Mesendoderm (in vitro differentiated cells): ENCODE measurements around the gene ESRRG.

ENCODE experiments used
- DNase-seq: peaks from one replicate; pipeline ENCODE4 v3.0.0; 2013
- H2AK5ac ChIP-seq: 2 replicates; pipeline ENCODE4 v1.6.1; 2013; ENCODE audit warnings: low read length, inconsistent platforms
- H2BK120ac ChIP-seq: 2 replicates; pipeline ENCODE4 v1.6.1; 2013; ENCODE audit warnings: low read depth, mild to moderate bottlenecking, low read length, moderate library complexity, mixed read lengths
- H2BK15ac ChIP-seq: replicated peaks from 2 replicates; pipeline ENCODE4 v1.6.1; 2013; ENCODE audit warnings: low read depth, mild to moderate bottlenecking, moderate library complexity
- H2BK5ac ChIP-seq: 2 replicates; pipeline ENCODE4 v1.6.1; 2013; ENCODE audit warnings: low read length, inconsistent platforms
- H3K18ac ChIP-seq: 2 replicates; pipeline ENCODE4 v1.6.1; 2013; ENCODE audit warnings: mild to moderate bottlenecking, low read length, mixed read lengths
- H3K23ac ChIP-seq: one replicate; pipeline ENCODE4 v1.6.1; 2013; ENCODE audit warnings: low read length
- H3K27ac ChIP-seq: 2 replicates; pipeline ENCODE4 v1.5.1; 2013; ENCODE audit warnings: low read depth, mild to moderate bottlenecking, inconsistent platforms, low read length, moderate library complexity
- H3K27me3 ChIP-seq: 2 replicates; pipeline ENCODE4 v1.6.1; 2013; ENCODE audit warnings: low read length, control low read depth, mild to moderate bottlenecking, inconsistent platforms; ENCODE audit not compliant: insufficient read depth, poor library complexity
- H3K36me3 ChIP-seq: 2 replicates; pipeline ENCODE4 v1.6.1; 2013; ENCODE audit warnings: low read length, inconsistent platforms; ENCODE audit not compliant: control insufficient read depth, insufficient read depth
- H3K4ac ChIP-seq: one replicate; pipeline ENCODE4 v1.6.1; 2013; ENCODE audit warnings: low read depth, mild to moderate bottlenecking, low read length, moderate library complexity
- H3K4me1 ChIP-seq: 2 replicates; pipeline ENCODE4 v1.6.1; 2013; ENCODE audit warnings: low read depth, low read length, inconsistent platforms; ENCODE audit not compliant: control insufficient read depth
- H3K4me2 ChIP-seq: 2 replicates; pipeline ENCODE4 v1.6.1; 2013; ENCODE audit warnings: low read length
- H3K4me3 ChIP-seq: 2 replicates; pipeline ENCODE4 v1.5.1; 2013; ENCODE audit warnings: mild to moderate bottlenecking, low read length
- H3K56ac ChIP-seq: one replicate; pipeline ENCODE4 v1.6.1; 2013; ENCODE audit warnings: low read length
- H3K79me1 ChIP-seq: 2 replicates; pipeline ENCODE4 v1.6.1; 2013; ENCODE audit warnings: low read length, inconsistent platforms
- H3K79me2 ChIP-seq: 2 replicates; pipeline ENCODE4 v1.6.1; 2013; ENCODE audit warnings: mild to moderate bottlenecking, low read length; ENCODE audit not compliant: control insufficient read depth, insufficient read depth
- H3K9ac ChIP-seq: 2 replicates; pipeline ENCODE4 v1.6.1; 2013; ENCODE audit warnings: low read length, inconsistent platforms
- H4K5ac ChIP-seq: one replicate; pipeline ENCODE4 v1.6.1; 2013; ENCODE audit warnings: low read length
- H4K8ac ChIP-seq: one replicate; pipeline ENCODE4 v1.6.1; 2013; ENCODE audit warnings: low read depth, mild to moderate bottlenecking, control low read depth, low read length, moderate library complexity
- WGBS: extraction: QIAGEN DNeasy Blood & Tissue Kit; methylation state at CpG from one replicate; pipeline ENCODE4 v1.1.7; 2013; ENCODE audit warnings: low lambda C conversion rate, missing lambda C conversion rate; ENCODE audit not compliant: insufficient coverage; ENCODE audit errors: extremely low coverage; 5-methylcytosine and 5-hydroxymethylcytosine counted together

Gene ESRRG

DNA sequence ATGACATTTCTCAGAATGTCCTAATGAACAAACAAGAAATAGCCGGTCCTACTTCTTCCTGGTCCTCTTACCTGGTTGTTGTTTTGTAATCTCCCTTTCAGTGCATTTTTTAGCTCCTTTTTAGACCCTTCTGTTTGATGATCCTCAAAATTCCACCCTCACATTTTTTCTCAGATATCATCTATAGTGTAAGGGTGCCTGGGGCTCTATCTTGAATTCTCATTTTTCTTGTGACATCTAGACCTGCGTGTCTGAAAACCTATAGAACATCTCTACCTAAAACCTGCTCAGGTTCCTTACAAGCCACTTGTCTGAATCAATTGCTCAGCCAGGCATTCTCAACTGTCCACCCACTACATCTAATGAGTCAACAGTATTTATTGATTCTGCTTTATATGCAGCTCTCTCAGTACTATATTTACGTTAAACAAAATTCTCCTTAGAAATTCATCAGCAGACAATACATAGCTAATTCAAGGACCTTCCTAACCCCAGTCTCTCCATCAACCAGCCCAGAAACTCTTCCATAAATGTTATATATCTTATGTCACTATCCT lies 263.5 kb downstream of the ESRRG start:
- Histone ChIP-seq H3K4me3 (no peak overlapping the region), H2BK15ac (no peak overlapping the region), H3K56ac (no peak overlapping the region), H2AK5ac (no peak overlapping the region), H3K4me2 (no peak overlapping the region), H3K9ac (no peak overlapping the region), H4K8ac (no peak overlapping the region), H3K27me3 (no peaks in the 10 kb centered on the region), H3K79me2 (no peaks in the 10 kb centered on the region), H3K4me1 (no peaks in the 10 kb centered on the region), H3K79me1 (no peaks in the 10 kb centered on the region), H3K27ac (no peak overlapping the region), H3K23ac (no peak overlapping the region), H2BK120ac (no peak overlapping the region), H4K5ac (no peak overlapping the region), H3K36me3 (no peaks in the 10 kb centered on the region), H3K4ac (no peak overlapping the region), H2BK5ac (no peak overlapping the region), H3K18ac (no peak overlapping the region)
- no peak for DNase-seq
- WGBS: no CpG with 5 or more reads among the region's 3 CpGs

DNA sequence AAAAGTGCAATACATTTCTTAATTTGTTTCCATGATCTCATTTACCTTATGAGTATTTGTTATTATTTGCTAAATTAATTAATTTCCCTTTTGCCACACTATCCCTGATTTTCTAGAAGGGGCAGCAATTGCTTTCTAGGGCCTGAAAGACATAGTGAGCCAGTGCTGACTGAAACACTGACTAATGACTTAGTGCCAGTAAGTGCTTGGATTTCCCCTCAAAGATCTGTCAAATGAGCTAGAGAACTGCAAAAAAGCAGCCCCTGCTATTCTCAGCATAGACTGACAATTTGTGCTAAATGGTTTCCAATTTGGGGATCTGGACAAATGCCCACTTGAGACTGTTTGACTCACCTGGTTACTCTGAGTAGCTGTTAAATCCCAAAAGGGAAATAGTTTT lies 264.4 kb downstream of the ESRRG start:
- Histone ChIP-seq H2AK5ac (no peak overlapping the region), H3K9ac (no peak overlapping the region)

DNA sequence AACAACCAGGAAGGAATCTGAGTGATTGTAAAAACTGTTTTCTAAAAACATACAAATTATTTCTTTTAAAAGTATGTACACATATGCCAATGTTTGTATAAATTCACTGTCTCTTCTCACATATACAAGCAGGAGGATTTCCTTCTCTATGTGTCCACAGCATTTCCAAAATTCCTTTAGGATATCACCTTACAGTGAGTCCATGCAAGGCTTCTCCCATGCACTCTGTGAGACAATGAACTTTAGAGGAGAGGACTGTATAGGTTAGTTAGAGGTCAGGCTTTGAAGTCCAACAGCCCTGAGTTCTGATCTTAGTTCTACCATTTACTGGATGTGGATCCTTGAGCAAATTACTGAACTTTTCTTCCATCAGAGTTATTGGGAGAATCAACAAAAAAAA lies 265.9 kb downstream of the ESRRG start:
- no peak overlapping the region for H3K9ac ChIP-seq
- no peaks in the 10 kb centered on the region for H3K79me1 ChIP-seq
- H3K4me3 ChIP-seq: no peak overlapping the region
- no peak overlapping the region for H2BK5ac ChIP-seq
- DNase-seq: peak; percentile 20
- H2BK120ac ChIP-seq: no peak overlapping the region
- no peaks in the 10 kb centered on the region for H3K36me3 ChIP-seq
- no peak overlapping the region for H3K4ac ChIP-seq
- no peak overlapping the region for H3K18ac ChIP-seq
- no peaks in the 10 kb centered on the region for H3K27me3 ChIP-seq
- no peak overlapping the region for H2AK5ac ChIP-seq
- H3K23ac ChIP-seq: no peak overlapping the region
- no peaks in the 10 kb centered on the region for H3K4me1 ChIP-seq
- no peak overlapping the region for H2BK15ac ChIP-seq
- no peak overlapping the region for H4K8ac ChIP-seq
- H3K79me2 ChIP-seq: no peaks in the 10 kb centered on the region
- H3K4me2 ChIP-seq: no peak overlapping the region
- no peak overlapping the region for H3K27ac ChIP-seq
- H3K56ac ChIP-seq: no peak overlapping the region
- no peak overlapping the region for H4K5ac ChIP-seq

More for the DNA sequence above, 264.4 kb downstream of the ESRRG start:
- Histone ChIP-seq H3K27ac (no peak overlapping the region), H3K79me2 (no peaks in the 10 kb centered on the region), H3K4me3 (no peak overlapping the region), H3K79me1 (no peaks in the 10 kb centered on the region), H3K18ac (no peak overlapping the region), H3K23ac (no peak overlapping the region), H3K56ac (no peak overlapping the region), H3K27me3 (no peaks in the 10 kb centered on the region), H2BK15ac (no peak overlapping the region), H3K4me2 (no peak overlapping the region), H3K4me1 (no peaks in the 10 kb centered on the region), H3K4ac (no peak overlapping the region), H4K5ac (no peak overlapping the region), H4K8ac (no peak overlapping the region), H2BK120ac (no peak overlapping the region), H2BK5ac (no peak overlapping the region), H3K36me3 (no peaks in the 10 kb centered on the region)
- DNase-seq: no peak

DNA sequence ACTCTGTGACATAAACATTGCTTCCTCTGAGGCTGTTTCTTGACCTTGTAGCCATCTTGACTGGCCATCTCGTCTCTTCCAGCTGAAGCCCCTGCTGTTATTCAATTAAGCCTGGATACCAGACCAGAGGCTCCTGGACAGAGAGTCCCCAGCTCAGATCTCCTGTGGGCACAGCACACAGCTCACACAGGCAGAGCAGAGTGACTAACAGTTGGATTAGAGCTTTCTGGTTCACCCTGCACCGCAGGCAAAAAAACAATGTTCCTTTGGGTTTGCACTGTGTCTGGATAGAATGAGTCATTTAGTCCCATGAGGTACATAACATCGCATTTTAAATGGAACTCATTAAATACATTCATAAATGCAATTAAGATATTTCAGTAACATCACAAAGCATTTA lies 266.5 kb downstream of the ESRRG start:
- Histone ChIP-seq H3K4me3 (no peak overlapping the region), H3K27me3 (no peaks in the 10 kb centered on the region), H2BK15ac (no peak overlapping the region), H3K18ac (no peak overlapping the region), H3K4me1 (no peaks in the 10 kb centered on the region), H2BK5ac (no peak overlapping the region), H3K9ac (no peak overlapping the region), H3K4me2 (no peak overlapping the region), H3K79me2 (no peaks in the 10 kb centered on the region), H3K36me3 (no peaks in the 10 kb centered on the region), H3K4ac (no peak overlapping the region), H2AK5ac (no peak overlapping the region), H3K27ac (no peak overlapping the region), H3K23ac (no peak overlapping the region), H3K56ac (no peak overlapping the region), H3K79me1 (no peaks in the 10 kb centered on the region), H4K5ac (no peak overlapping the region), H2BK120ac (no peak overlapping the region), H4K8ac (no peak overlapping the region)
- no CpG with 5 or more reads among the region's 3 CpGs for WGBS
- peak; percentile 70 for DNase-seq

DNA sequence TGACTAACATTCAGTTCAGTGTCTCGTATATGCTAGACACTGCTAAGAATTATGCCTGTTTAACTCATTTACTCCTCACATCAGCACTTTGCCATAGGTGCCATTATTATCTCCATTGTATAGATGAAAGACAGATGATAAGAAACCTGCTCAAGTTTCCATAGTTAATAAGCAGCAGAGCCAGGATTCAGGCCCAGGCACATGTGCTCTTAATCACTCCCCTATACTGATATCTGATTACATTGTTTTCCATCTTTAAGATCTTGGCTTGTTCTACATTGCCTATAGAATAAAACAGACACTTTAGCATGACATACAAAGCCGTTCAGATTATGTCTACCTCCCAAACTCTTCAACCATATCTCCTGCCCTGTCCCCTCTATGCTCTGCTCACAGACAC lies 269.5 kb downstream of the ESRRG start:
- WGBS: no CpG with 5 or more reads among the region's 2 CpGs
- Histone ChIP-seq H3K4me3 (no peak overlapping the region), H3K4me1 (no peaks in the 10 kb centered on the region), H3K23ac (no peak overlapping the region), H3K18ac (no peak overlapping the region), H3K27me3 (no peaks in the 10 kb centered on the region), H2BK15ac (no peak overlapping the region), H3K4me2 (no peak overlapping the region), H3K4ac (no peak overlapping the region), H4K8ac (no peak overlapping the region), H3K27ac (no peak overlapping the region), H2BK120ac (no peak overlapping the region), H3K56ac (no peak overlapping the region), H2AK5ac (no peak overlapping the region), H3K79me1 (no peaks in the 10 kb centered on the region), H3K9ac (no peak overlapping the region), H2BK5ac (no peak overlapping the region), H4K5ac (no peak overlapping the region), H3K36me3 (no peaks in the 10 kb centered on the region), H3K79me2 (no peaks in the 10 kb centered on the region)
- no peak for DNase-seq
